ENCODE results near the gene TRMT11.
A peak's percentile ranks its signal among the peaks of the same experiment; 100 is the strongest.
"Not testable (repeated sequence)": the region's sequence is repeated elsewhere in the genome, so short reads cannot be mapped to it uniquely, and the experiment has no call there.

Gene TRMT11

GRCh38 chr6:126048635-126049034, 62.3 kb downstream of the TRMT11 start:
- peak; percentile 73 for DNase-seq

GRCh38 chr6:126050795-126051194, 64.5 kb downstream of the TRMT11 start:
- no peak for DNase-seq

DNA sequence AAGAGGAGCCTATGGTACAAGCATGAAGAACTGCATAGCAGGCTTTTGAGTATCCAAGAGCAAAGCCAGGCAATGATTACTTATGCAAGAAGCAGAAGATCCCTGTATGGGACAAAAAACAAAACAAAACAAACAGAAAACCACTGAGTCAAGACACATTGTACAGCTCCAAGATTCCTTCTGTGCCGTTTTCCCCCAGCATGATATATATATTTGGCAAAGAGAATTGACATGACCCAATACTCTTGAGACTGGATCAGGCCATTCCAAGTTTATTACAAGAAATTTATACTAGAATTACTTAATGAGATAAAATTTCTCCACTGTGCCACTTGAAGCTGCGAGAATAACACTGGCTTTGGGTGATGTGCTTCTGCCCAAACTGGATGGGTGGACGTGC, 65.5 kb downstream of the TRMT11 start:
- DNase-seq = no peak

DNA sequence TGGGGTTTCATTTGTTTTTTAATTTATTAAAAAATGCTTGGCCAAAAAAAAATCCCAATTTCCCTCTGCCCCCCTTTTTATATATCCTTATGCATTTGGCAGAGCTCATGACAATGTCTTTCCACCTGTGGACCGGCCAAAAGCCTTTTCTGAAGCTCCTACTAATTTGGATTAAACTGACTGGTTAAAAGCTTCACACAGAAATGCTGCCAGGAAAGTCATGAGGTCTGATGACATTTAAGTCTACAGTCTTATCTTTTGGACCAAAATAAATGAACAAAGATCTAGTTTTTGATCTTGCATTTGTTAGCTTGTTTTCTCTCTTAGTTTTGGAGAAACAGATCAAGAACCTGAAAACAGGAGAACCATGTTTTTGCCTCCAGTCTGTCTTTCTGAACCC, 66.1 kb downstream of the TRMT11 start:
- no peak for DNase-seq

DNA sequence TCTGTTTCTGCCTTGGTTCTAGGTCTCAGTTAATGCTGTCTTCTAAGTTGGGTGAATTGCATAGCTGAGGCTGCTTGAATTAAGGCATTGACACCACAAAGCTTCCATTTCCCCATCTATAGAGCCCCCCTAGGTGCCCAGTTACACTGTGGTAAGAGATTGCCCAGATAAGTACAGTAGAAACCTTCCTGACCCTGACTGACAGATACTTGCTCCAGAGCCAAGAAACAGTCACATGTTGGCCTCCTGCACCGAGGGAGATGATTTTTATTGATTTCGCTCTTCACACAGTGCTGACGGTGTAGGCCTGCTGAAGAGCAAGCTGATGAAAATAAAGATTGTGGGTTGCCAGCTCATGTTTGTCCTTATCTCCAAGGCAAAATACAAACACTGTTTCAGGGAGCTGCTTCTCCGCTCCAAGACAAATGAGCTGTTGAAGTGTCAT, 67.9 kb downstream of the TRMT11 start:
- DNase-seq = no peak

GRCh38 chr6:126054802-126055201, 68.5 kb downstream of the TRMT11 start:
- no peak for DNase-seq

- DNase-seq = no peak
These were observed 69.1 kb downstream of the TRMT11 start for GRCh38 chr6:126055449-126055848.

DNA sequence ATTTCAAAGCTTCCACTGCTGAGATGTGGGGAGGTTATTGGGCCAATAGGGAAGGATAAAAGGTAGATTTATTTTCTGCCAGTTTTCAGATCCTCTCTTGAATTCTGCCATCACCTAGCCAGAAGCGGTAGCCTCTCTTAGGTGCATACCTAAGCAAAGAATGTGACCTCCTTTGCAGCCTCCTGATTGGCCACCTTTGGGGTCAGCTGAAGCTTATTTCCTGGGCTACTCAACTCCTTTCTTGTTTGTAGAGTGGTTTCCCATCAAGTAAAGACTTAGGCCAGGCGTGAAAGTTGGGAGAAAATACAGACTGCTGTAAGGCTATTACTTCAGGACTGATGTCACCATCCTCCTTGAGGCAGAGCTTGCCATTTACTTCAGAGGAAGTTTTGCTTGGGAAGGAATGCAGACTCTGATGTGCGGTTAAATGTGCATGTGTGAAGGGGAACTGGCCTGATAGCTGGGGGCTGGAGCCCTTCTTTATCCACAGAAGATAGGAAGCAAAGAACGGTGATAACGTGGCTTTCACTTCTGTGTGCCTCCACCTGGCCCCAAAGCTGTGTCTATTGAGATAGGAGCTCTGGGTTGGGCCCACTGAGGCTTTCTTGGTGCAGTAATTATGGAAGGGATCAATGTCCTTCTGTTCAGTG, 70.1 kb downstream of the TRMT11 start:
- DNase-seq = no peak

- not testable (repeated sequence) for DNase-seq
These were observed 71.7 kb downstream of the TRMT11 start for GRCh38 chr6:126058085-126058484.

DNA sequence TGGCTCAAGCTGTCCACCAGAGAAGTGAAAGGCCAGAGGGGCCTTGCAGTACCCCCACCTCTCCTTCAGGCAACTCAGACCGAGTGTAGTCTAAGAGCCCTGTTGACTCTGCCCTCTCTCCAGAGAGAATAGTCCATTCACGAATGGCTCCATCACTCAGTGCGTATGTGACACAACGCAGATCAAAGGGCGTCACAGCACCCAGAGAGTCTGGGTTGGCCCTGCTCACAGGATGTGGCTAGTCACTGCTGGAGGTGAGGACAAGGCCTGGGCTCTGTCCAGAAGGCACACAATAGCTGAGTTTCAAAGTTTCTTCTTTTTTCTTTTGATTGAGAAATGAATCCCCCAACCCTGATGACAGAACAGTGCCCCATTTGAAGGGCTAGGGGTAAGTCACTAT, 74.1 kb downstream of the TRMT11 start:
- DNase-seq = no peak

- DNase-seq = peak; percentile 98
These were observed 77.3 kb downstream of the TRMT11 start for GRCh38 chr6:126063512-126064146.

- peak; percentile 92 for DNase-seq
These were observed 78.0 kb downstream of the TRMT11 start for GRCh38 chr6:126064257-126064747.

DNA sequence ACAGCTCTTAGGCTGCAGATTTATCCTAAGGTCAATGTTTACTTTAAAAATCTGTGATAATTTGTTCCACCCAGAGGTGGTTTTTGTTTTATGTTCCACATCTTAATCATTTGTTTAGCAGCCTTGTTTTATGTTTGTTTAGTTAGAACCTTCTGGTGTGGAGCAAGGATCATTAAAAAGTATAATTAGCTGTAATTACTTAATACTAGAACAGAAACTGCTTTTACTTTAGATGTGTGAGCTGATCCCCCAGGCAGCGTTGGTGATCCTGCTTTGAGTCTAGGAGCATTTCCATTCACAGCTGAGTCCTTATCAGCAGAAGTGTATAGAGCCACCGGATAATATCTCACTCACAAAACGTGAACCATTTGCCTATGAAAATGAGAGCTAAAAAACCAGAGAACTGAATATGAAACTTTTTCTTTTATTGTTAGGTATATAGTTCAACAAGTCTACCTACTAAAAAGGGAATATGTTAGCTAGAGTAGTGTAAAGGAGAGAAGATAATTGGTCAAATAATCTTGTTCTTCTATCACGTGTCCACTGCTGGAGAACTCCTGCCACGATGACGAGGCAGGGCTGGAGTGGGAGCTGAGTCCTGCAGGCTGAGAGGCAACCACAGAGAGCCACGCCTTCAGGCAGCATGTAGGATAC, 78.5 kb downstream of the TRMT11 start:
- DNase-seq = peak; percentile 96

- DNase-seq = no peak
These were observed 80.0 kb downstream of the TRMT11 start for GRCh38 chr6:126066053-126067048.

DNA sequence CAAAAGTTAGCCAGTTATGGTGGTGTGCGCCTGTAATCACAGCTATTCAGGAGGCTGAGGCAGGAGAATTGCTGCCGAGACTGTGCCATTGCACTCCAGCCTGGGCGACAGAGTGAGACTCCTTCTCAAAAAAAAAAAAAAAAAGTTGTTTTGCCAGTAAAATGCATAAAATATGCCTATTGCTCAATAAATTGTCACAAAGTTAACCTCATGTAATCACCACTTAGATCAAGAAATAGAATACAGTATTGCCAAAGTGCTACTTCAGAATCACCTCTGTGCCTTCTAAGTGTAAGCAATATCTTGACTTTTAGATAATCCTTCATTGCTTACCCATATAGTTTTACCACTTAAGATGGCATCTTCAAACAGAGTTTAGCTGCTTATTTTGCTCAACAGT, 80.7 kb downstream of the TRMT11 start:
- DNase-seq = no peak

- DNase-seq = no peak
These were observed 83.1 kb downstream of the TRMT11 start for GRCh38 chr6:126069449-126069848.

DNA sequence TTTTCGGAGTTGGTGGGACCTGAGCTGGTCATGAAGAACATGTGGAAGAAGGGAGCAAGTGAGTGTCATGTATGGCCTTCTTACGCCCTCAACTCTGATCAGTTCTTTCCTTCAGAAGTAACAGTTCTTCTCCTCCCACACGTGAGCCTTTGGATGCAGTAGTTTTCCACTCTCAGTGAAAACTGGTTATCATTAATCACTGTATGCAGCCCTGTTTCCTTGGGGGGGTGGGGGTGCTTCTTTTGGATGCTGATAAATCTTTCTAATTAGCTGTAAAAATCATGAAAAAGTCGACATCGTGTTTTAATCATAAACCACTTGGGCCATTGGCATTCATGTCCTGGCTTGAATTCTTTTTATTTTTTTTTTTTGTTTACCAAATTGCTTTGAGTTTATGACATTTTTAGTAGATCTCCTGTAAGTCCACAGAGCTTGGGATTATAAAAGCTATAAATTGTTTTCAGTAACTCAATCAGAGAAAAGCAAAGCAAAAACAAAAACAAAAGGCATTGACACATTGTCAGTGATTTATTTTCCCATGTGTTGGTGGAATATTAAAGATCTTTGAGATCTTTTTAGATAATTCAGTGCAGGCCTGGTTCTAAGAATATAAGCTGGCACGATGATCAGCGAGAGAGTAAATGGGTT, 84.8 kb downstream of the TRMT11 start:
- DNase-seq = no peak

DNA sequence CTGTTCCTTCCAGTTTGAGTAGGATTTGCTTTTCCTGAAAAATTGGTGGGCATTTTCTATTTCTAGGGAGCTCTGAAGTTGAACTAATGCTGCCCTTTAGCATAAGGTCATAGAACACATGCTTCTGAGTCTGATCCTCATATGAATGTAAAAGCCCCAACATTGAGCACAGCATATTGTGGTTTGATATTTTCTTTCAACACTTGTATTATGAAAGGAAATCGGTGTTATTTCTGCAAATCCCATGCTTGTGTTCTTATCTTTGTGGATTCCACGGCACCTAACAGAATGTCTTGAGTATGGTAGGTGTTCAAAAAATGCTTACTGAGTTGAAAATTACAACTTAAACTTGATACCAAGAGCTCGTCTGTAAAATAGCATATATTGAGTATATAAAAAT, 85.8 kb downstream of the TRMT11 start:
- no peak for DNase-seq

GRCh38 chr6:126072834-126073233, 86.5 kb downstream of the TRMT11 start:
- DNase-seq = no peak

GRCh38 chr6:126075335-126076071, 89.2 kb downstream of the TRMT11 start:
- no peak for DNase-seq

DNA sequence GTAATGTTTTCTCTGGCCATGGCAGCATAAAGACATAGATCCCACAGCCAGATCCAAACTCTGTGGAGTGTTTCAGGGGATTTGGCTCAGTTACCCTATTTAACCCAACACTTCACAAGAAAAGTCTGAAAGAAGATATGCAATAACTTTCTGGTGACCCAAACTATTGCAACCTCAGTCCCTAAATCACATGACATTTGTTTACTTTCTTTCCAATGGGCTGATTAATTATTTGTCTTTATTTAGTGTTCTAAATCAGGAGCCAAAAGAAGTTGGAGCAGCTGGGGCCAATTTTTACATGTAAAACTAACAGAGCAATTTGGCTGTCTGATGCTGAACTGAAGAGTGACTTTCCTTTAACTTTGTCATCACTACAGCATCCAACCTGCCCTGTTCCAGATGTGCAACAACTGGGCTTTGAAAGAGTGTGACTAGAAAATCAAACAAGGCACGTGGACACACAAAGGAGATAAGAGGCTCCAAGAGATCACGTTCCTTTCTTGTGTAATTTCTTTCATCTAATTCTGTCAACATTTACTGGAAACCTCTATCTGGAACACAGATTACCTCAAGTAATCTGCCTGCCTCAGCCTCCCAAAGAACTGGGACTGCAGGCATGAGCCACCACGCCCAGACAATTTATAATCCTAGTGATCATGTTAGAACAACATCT, 90.8 kb downstream of the TRMT11 start:
- DNase-seq = no peak
